Measurements from ENCODE around the gene TMEM25. TPM values are rescaled to one million over a fixed set of nuclear protein-coding genes. Genes with fewer than 3 reads are reported as not detected.
"Not testable (repeated sequence)": the region's sequence is repeated elsewhere in the genome, so short reads cannot be mapped to it uniquely, and the experiment has no call there.

TMEM25 gene
- total RNA-seq, 1 donor from 2014 or later = 14.7 TPM

DNA sequence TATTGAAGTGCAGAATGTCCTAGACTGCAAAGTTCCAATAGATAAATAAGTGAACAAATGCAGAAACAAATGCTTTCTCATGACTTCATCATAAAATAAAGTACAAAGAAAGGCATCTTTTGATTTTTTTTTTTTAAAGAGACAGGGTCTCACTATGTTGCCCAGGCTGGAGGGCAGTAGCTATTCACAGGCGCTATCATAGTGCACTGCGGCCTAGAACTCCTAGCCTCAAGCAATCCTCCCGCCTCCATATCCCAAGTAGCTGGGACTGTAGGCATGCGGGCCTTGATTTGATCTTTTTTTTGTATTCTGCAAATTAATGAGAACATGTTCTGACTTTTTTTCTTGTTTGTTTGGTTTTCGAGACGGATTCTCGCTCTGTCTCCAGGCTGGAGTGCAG is 43.6 kb downstream of the TMEM25 start:
- no peaks in the 10 kb centered on the region for H3K27me3 ChIP-seq (ENCODE audit: control insufficient read depth, insufficient read depth, low read length)
- DNase-seq (ENCODE audit: low read depth) = no peak
- H3K36me3 ChIP-seq (ENCODE audit: control insufficient read depth, insufficient read depth, low read length) = peaks cover 2% of the 10 kb centered on the region
- H3K4me3 ChIP-seq (ENCODE audit: low read depth, low read length) = no peak overlapping the region
- FAIRE-seq = no peak
- TF ChIP-seq, protein P1, sequence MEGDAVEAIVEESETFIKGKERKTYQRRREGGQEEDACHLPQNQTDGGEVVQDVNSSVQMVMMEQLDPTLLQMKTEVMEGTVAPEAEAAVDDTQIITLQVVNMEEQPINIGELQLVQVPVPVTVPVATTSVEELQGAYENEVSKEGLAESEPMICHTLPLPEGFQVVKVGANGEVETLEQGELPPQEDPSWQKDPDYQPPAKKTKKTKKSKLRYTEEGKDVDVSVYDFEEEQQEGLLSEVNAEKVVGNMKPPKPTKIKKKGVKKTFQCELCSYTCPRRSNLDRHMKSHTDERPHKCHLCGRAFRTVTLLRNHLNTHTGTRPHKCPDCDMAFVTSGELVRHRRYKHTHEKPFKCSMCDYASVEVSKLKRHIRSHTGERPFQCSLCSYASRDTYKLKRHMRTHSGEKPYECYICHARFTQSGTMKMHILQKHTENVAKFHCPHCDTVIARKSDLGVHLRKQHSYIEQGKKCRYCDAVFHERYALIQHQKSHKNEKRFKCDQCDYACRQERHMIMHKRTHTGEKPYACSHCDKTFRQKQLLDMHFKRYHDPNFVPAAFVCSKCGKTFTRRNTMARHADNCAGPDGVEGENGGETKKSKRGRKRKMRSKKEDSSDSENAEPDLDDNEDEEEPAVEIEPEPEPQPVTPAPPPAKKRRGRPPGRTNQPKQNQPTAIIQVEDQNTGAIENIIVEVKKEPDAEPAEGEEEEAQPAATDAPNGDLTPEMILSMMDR (IDR thresholded peaks at IDR 0.05; ENCODE audit: insufficient read depth, low read length, severe bottlenecking) = no peak

- H3K27me3 ChIP-seq (ENCODE audit: control insufficient read depth, insufficient read depth, low read length); DNase-seq (ENCODE audit: low read depth); FAIRE-seq; H3K36me3 ChIP-seq (ENCODE audit: control insufficient read depth, insufficient read depth, low read length); H3K4me3 ChIP-seq (ENCODE audit: low read depth, low read length): not testable (repeated sequence)
These were observed 47.0 kb downstream of the TMEM25 start for GRCh38 chr11:118577995-118578394.

DNA sequence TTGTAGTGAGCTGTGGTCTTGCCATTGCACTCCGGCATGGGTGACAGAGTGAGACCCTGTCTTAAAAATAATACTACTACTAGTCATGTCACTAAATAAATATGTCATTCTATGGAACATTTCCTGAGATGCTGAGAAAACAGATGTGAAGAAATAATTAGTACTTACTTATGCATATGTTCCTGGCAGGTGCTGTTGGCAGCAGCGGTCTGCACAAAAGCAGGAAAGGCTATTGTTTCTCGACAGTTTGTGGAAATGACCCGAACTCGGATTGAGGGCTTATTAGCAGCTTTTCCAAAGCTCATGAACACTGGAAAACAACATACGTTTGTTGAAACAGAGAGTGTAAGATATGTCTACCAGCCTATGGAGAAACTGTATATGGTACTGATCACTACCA is 50.1 kb downstream of the TMEM25 start:
- FAIRE-seq (no peak), DNase-seq (ENCODE audit: low read depth) (no peak)
- no peaks in the 10 kb centered on the region for H3K27me3 ChIP-seq (ENCODE audit: control insufficient read depth, insufficient read depth, low read length)
- TF ChIP-seq, protein P1 (IDR thresholded peaks at IDR 0.05; ENCODE audit: insufficient read depth, low read length, severe bottlenecking) = no peak
- H3K36me3 ChIP-seq (ENCODE audit: control insufficient read depth, insufficient read depth, low read length) = peaks cover 19% of the 10 kb centered on the region
- H3K4me3 ChIP-seq (ENCODE audit: low read depth, low read length) = no peak overlapping the region

Other genes with a start within 250 kb of the TMEM25 start
- gene CD3E, start 226.5 kb upstream of the TMEM25 start, total RNA-seq = not detected in 2 replicates
- not detected in 2 replicates for gene CD3D, start 188.5 kb upstream of the TMEM25 start, total RNA-seq
- gene CD3G, start 186.8 kb upstream of the TMEM25 start, total RNA-seq = not detected in 2 replicates
- 16.1 and 21.9 TPM in 2 replicates for gene UBE4A, start 171.6 kb upstream of the TMEM25 start, total RNA-seq
- 61.1 and 113 TPM in 2 replicates for gene ATP5MG, start 129.6 kb upstream of the TMEM25 start, total RNA-seq
- 14.0 and 20.6 TPM in 2 replicates for gene KMT2A, start 94.7 kb upstream of the TMEM25 start, total RNA-seq
- 0.51 TPM in 1 of 2 replicates, not detected in the other for gene TTC36, start 3.7 kb upstream of the TMEM25 start, total RNA-seq
- gene IFT46, start 34.7 kb downstream of the TMEM25 start, total RNA-seq = 19.8 and 21.3 TPM in 2 replicates
- gene ARCN1, start 41.2 kb downstream of the TMEM25 start, total RNA-seq = 66.7 and 79.2 TPM in 2 replicates
- 13.3 and 22.6 TPM in 2 replicates for gene PHLDB1, start 76.4 kb downstream of the TMEM25 start, total RNA-seq
- not detected in 2 replicates for gene TREH, start 148.5 kb downstream of the TMEM25 start, total RNA-seq

Data from bronchial epithelial cell (primary cell).